ENCODE results near the gene COL5A1. TPM values are rescaled to one million over a fixed set of nuclear protein-coding genes. Genes with fewer than 3 reads are reported as not detected.

Gene COL5A1
- polyA plus RNA-seq, 5 donors, result 130 to 279 (median 160) TPM

DNA sequence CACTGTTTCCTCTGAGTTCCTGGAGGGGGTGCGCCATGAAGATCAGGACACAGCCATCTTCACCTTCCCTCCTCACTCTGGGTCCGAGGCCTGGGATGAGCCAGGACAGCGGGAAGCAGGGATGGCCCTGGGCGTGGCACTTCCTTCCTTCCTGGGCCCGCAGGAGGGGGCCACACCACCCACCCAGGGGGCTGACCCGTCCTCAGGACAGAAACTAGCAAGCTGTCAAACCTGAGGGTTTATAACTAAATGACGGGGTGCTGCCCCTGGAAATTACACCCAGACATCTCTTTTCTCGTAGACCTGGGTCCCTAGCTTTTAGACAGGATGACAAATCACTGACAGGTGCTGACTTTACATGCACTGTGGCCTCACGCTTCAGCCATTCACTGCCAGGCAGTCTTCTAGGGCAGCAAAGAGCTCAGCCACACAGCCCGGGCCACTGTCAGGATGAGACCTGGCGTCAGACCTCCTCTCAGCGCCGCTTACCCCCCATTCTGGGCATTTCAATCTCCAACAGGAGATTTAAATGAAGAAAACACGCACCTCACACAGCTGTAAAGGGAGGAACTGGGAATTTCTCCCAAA, 247.1 kb downstream of the COL5A1 start:
- DNase-seq, result no peak

DNA sequence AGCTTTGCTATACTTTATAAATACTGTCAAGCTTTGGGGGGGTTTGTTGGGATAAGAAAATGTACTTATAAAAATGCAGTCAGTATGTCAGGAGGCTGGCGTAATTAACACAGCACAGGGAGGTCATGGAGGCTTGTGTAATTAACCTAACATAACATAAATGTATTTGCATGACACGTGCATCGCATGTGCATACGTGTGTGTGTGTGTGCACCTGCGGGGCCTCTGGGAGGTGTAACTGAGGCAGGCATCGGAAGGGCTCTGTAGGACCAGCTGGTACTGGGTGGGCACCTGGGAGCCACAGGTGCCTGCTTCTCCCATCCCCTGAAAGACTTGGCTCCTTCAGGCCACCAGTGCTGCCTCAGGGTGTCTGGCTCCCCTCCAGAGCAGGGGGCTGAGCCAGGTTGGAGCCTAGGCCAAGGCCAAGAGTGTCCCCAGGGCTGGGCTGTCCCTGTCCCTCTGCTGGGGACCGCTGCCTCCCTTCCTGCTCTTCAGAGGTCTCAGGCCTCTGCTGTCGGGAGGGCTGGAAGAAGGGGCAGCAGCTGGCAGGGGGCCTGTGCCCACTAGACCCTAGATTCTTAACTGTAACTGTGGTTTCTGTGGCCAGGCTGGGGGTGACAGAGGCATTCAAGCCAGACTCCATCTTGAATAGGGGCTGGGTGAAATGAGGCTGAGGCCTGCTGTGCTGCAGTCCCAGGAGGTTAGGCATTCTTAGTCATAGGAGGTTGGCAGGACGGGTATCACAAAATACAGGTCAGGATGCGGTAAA, 248.0 kb downstream of the COL5A1 start:
- DNase-seq, result no peak

- DNase-seq, result no peak
These were observed 248.5 kb downstream of the COL5A1 start for GRCh38 chr9:134890155-134890495.

- no peak for DNase-seq
These were observed 249.4 kb downstream of the COL5A1 start for GRCh38 chr9:134891053-134891452.

DNA sequence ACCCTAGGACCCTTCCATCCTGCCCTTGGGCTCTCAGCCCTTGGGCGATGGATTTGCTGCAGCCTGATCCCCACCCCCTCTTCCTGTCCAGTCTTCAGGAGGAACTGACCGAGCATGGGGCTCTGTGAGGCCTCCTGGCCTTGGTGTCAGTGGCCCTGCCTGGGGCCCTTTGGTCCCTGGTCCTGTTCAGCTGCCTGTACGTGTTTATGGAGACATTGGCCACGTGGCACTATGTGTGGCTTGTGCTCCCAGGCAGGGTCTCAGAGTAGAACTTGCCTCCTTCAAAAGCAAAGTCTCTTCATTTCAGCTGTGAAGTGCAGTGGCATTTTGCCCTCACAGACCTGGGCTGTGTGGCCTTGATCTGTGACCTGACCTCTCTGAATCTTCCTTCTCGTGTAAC, 250.1 kb downstream of the COL5A1 start:
- no peak for DNase-seq

- DNase-seq, result no peak
These were observed 250.6 kb downstream of the COL5A1 start for GRCh38 chr9:134892221-134892620.

GRCh38 chr9:134892820-134893420, 251.3 kb downstream of the COL5A1 start:
- no peak for DNase-seq

Other genes with a start within 250 kb of the COL5A1 start
- gene FCN2, start 239.0 kb downstream of the COL5A1 start, polyA plus RNA-seq (ENCODE audit: insufficient read depth in 1 of 5, insufficient read length in 5 of 5, low replicate concordance in 1 of 5), result under 1 TPM in 3 of 5 donors, not detected in 2; 0.11 to 0.20 (median 0.14) TPM

Data from right lung (tissue), 5 donors.